K562 (cell line): Measurements from ENCODE around the gene RALGAPB. TPM values are rescaled to one million over a fixed set of nuclear protein-coding genes. Genes with fewer than 3 reads are reported as not detected.

Source experiments
- ATAC-seq: fragments of 200-7000 bp; cut with Tn5 transposase; 3 replicates; pipeline ENCODE4 v1.9.1; 2020; ENCODE audit warnings: moderate library complexity
- BruUV-seq: library from RNA; stranded (reverse); fragments of 400-500 nt; replicated peaks from 2 replicates; lab custom pipeline; 2021; lab: Mats Ljungman, UMichigan
- CTCF ChIA-PET: fragments of 300-600 bp; formaldehyde crosslinking; extraction: SDS; loops from one replicate; lab custom pipeline; 2021; ENCODE audit warnings: low intra/inter-chr PET ratio; lab: Yijun Ruan, JAX
- POLR2A ChIA-PET: fragments of 300-600, 350-650 bp; sonication (Branson Sonifier 250); formaldehyde crosslinking; extraction: SDS; loops from one replicate; lab custom pipeline; 2021; ENCODE audit warnings: antibody characterized with exemption, inconsistent platforms; lab: Yijun Ruan, JAX
- DNase-seq, 4 experiments: peaks; one replicate each; pipeline versions ENCODE4 v3.0.0 to v3.0.0-alpha.2; 2011 to 2018; ENCODE audit warnings: low spot score in 3 of 4, mixed read lengths in 3 of 4; ENCODE audit errors: extremely low read depth in 1 of 4
- FAIRE-seq: peaks from 2 replicates; lab custom pipeline; 2011; peaks lifted over from hg19 to GRCh38; lab: Jason Lieb, UNC
- H2AFZ ChIP-seq: 2 replicates; pipeline ENCODE4 v1.6.0; 2011; ENCODE audit warnings: low read depth, low read length, control low read depth, inconsistent platforms
- H3K27ac ChIP-seq: fragments of 200-600 bp; 3 replicates; pipeline ENCODE4 v1.8.0; 2011; ENCODE audit warnings: low read depth, mild to moderate bottlenecking, control low read depth, inconsistent platforms, low read length, moderate library complexity, mixed read lengths; ENCODE audit errors: extremely low read depth
- H3K27me3 ChIP-seq, 2 experiments: fragments of 300-600 bp in 1 of 2; 2 replicates in 1 of 2; 3 replicates in 1 of 2; pipeline versions ENCODE4 v1.6.0 to v1.8.0; 2011; ENCODE audit warnings: inconsistent platforms in 2 of 2, low read length in 2 of 2, mild to moderate bottlenecking in 1 of 2, mixed read lengths in 1 of 2, moderate library complexity in 1 of 2; ENCODE audit not compliant: control insufficient read depth in 2 of 2, insufficient read depth in 2 of 2
- H3K36me3 ChIP-seq: fragments of 300-600 bp; 3 replicates; pipeline ENCODE4 v1.8.0; 2011; ENCODE audit warnings: mild to moderate bottlenecking, low read length, inconsistent platforms; ENCODE audit not compliant: control insufficient read depth, insufficient read depth
- H3K4me1 ChIP-seq, 2 experiments: fragments of 200-600 bp in 1 of 2; replicated peaks in 1 of 2; 2 replicates in 1 of 2; 3 replicates in 1 of 2; pipeline versions ENCODE4 v1.5.1 to v1.8.0; 2011; ENCODE audit warnings: inconsistent platforms in 2 of 2, low read length in 2 of 2, mild to moderate bottlenecking in 1 of 2, mixed read lengths in 1 of 2, moderate library complexity in 1 of 2; ENCODE audit not compliant: control insufficient read depth in 2 of 2, insufficient read depth in 2 of 2
- H3K4me2 ChIP-seq: 2 replicates; pipeline ENCODE4 v1.6.1; 2011; ENCODE audit warnings: low read length, control low read depth, inconsistent platforms, mixed read lengths; ENCODE audit not compliant: insufficient read depth
- H3K4me3 ChIP-seq: fragments of 200-600 bp; sonication (generic), shearing (Covaris generic); 2 replicates; pipeline ENCODE4 v1.5.1; 2016; ENCODE audit warnings: control low read depth, inconsistent platforms
- H3K79me2 ChIP-seq: fragments of 200-600 bp; 3 replicates; pipeline ENCODE4 v1.8.0; 2011; ENCODE audit warnings: low read length, inconsistent platforms; ENCODE audit not compliant: control insufficient read depth, insufficient read depth
- H3K9ac ChIP-seq, 2 experiments: 2 replicates each; pipeline versions ENCODE4 v1.6.0 to v1.6.1; 2011; ENCODE audit warnings: low read depth in 2 of 2, low read length in 2 of 2, control low read depth in 1 of 2, inconsistent platforms in 1 of 2, mild to moderate bottlenecking in 1 of 2, mixed read lengths in 1 of 2; ENCODE audit not compliant: insufficient read depth in 1 of 2
- H3K9me1 ChIP-seq: one replicate; pipeline ENCODE4 v1.6.0; 2011; ENCODE audit warnings: inconsistent platforms, mild to moderate bottlenecking, low read length, moderate library complexity; ENCODE audit not compliant: control insufficient read depth, insufficient read depth
- H3K9me3 ChIP-seq: replicated peaks from 2 replicates; pipeline ENCODE4 v1.5.1; 2011; ENCODE audit warnings: low read depth, low read length, inconsistent platforms; ENCODE audit not compliant: control insufficient read depth, insufficient read depth
- H4K20me1 ChIP-seq: replicated peaks from 2 replicates; pipeline ENCODE4 v1.6.1; 2011; ENCODE audit warnings: low read length, inconsistent platforms, mixed read lengths; ENCODE audit not compliant: control insufficient read depth, insufficient read depth
- BRCA1 ChIP-seq, 2 experiments: fragments of 450-650 bp in 1 of 2; sonication (generic) in 1 of 2; formaldehyde crosslinking in 1 of 2; IDR thresholded peaks; 2 replicates each; pipeline versions ENCODE4 v1.5.0 to v1.6.1; 2017 to 2020; ENCODE audit warnings: mild to moderate bottlenecking in 1 of 2, missing genetic modification reagents in 1 of 2
- CBX5 ChIP-seq: IDR thresholded peaks from 2 replicates; pipeline ENCODE4 v1.6.1; 2014; ENCODE audit warnings: low read depth, borderline replicate concordance
- CBX8 ChIP-seq: fragments of 200-600 bp; sonication (generic); IDR thresholded peaks from 2 replicates; pipeline ENCODE4 v1.6.1; 2012; ENCODE audit warnings: borderline replicate concordance, mixed run types, low read depth, mild to moderate bottlenecking, moderate library complexity, mixed read lengths, low read length, control low read depth, inconsistent platforms; ENCODE audit not compliant: poor library complexity, severe bottlenecking; ENCODE audit errors: extremely low read depth
- MECOM ChIP-seq: fragments of 250-450 bp; sonication (Bioruptor Pico); IDR thresholded peaks from 2 replicates; pipeline ENCODE4 v1.8.0; 2022; ENCODE audit warnings: inconsistent platforms
- MXD1 ChIP-seq: fragments of 250-450 bp; sonication (Bioruptor Pico); IDR thresholded peaks from 2 replicates; pipeline ENCODE4 v1.8.0; 2021; ENCODE audit warnings: borderline replicate concordance, mild to moderate bottlenecking, moderate library complexity; ENCODE audit not compliant: poor library complexity, severe bottlenecking
- NFIC ChIP-seq: fragments of 450-650 bp; IDR thresholded peaks from 2 replicates; pipeline ENCODE4 v1.6.1; 2017; ENCODE audit warnings: mild to moderate bottlenecking, inconsistent platforms
- RBFOX2 ChIP-seq: fragments of 200-400 bp; formaldehyde crosslinking; IDR thresholded peaks from 2 replicates; pipeline ENCODE4 v1.6.1; 2017; ENCODE audit warnings: low read depth, mild to moderate bottlenecking, low read length, moderate library complexity
- ZC3H4 ChIP-seq: sonication (generic); formaldehyde crosslinking; IDR thresholded peaks from 2 replicates; pipeline ENCODE4 v1.9.0; 2021; ENCODE audit warnings: missing genetic modification reagents, borderline replicate concordance
- ZNF561 ChIP-seq: fragments of 450-650 bp; formaldehyde crosslinking; conservative IDR thresholded peaks from 2 replicates; pipeline ENCODE4 v1.4.0; 2020; ENCODE audit warnings: mild to moderate bottlenecking, moderate library complexity
- WGBS: fragments of 100-300 bp; shearing (Covaris generic); methylation state at CpG from one replicate; pipeline ENCODE4 v1.1.6; 2016; ENCODE audit warnings: low coverage, mixed read lengths; ENCODE audit not compliant: insufficient coverage; ENCODE audit errors: missing lambda C conversion rate; 5-methylcytosine and 5-hydroxymethylcytosine counted together
- in situ Hi-C: fragments of 300-500 bp; cut with MboI; formaldehyde crosslinking; loops from 4 replicates; pipeline ENCODE4 v1.15.0; 2018; ENCODE audit warnings: inconsistent platforms, mixed read lengths
- intact Hi-C: fragments of 100-400 bp; cut with micrococcal nuclease; formaldehyde crosslinking; loops from 2 replicates; pipeline ENCODE4 v1.14.2; 2022
- polyA plus RNA-seq, 8 experiments: library from polyadenylated mRNA; depleted of rRNA in 4 of 8; stranded (reverse) in 5 of 8; unstranded in 3 of 8; fragments of >200 nt; fragmentation: Nextera tagmentation in 2 of 8; fragmentation: Illumina TruSeq in 1 of 8; extraction: Ambion mirVana in 2 of 8; extraction: Trizol in 1 of 8; gene quantifications; 2 replicates each; pipeline versions ENCODE4 v1.2.1 to v1.2.3, GENCODE V29; 2011 to 2014; ENCODE audit warnings: inconsistent platforms in 1 of 8, missing spikeins in 1 of 8
- total RNA-seq, 7 experiments: library from RNA; depleted of rRNA in 6 of 7; stranded (reverse); fragments of >200 nt in 6 of 7; fragmentation: Illumina TruSeq in 2 of 7; extraction: Trizol in 2 of 7; gene quantifications; 2 replicates each; pipeline versions ENCODE4 v1.2.1 to v1.2.3, GENCODE V29; 2011 to 2021; ENCODE audit warnings: low replicate concordance in 1 of 7
- TF ChIP-seq, protein P1 (sequence below): sonication (generic); formaldehyde crosslinking; IDR thresholded peaks from 2 replicates; pipeline ENCODE4 v1.8.0; 2023; ENCODE audit warnings: missing genetic modification reagents, mild to moderate bottlenecking, borderline replicate concordance
- TF ChIP-seq, protein P2 (sequence below): IDR thresholded peaks from 2 replicates; pipeline ENCODE4 v1.6.1; 2014; ENCODE audit warnings: antibody characterized with exemption
- TF ChIP-seq, protein P3 (sequence below): IDR thresholded peaks from 2 replicates; pipeline ENCODE4 v1.6.1; 2012; ENCODE audit warnings: low read depth, low read length, improper control_type of control experiment, borderline replicate concordance

The RALGAPB gene
- total and polyA plus RNA-seq, 9 of the 15 experiments (the other 6 are each of a cell fraction or from before 2014, with no cell fraction given): 4.3 to 25.6 (median 13.6) TPM

- H3K9ac ChIP-seq: no peak overlapping the region
- no peaks in the 10 kb centered on the region for H4K20me1 ChIP-seq
- H3K4me3 ChIP-seq: no peak overlapping the region
- intact Hi-C loops (no loop called here), in situ Hi-C loops (no loop called here)
- H3K9me3 ChIP-seq: no peaks in the 10 kb centered on the region
- H3K4me1 ChIP-seq: peaks cover 0 to 5% of the 10 kb centered on the region in 2 experiments; a peak in 3 of 5 replicates
- peaks cover 27 to 63% of the 10 kb centered on the region in 2 experiments; a peak in 4 of 5 replicates for H3K27me3 ChIP-seq
- ATAC-seq: no peak
- ChIA-PET CTCF (no interaction called here), POLR2A (interaction anchor here (1.0 to 1.5 kb wide), 2 partner anchors 10 to 23 kb away, joined by 4 read pairs; no protein-coding TSS in a partner anchor)
- 2% methylated on average over 4 of the region's 4 CpGs for WGBS
- H2AFZ ChIP-seq: no peak overlapping the region
- BruUV-seq: no TSS peak
- H3K27ac ChIP-seq: no peak overlapping the region
- no peaks in the 10 kb centered on the region for H3K36me3 ChIP-seq
- H3K4me2 ChIP-seq: no peak overlapping the region
- H3K79me2 ChIP-seq: no peaks in the 10 kb centered on the region
- no peak for DNase-seq
- FAIRE-seq: no peak
- H3K9me1 ChIP-seq: no peaks in the 10 kb centered on the region
- no peak for TF ChIP-seq NFIC
- TF ChIP-seq CBX8: no peak
- no peak for TF ChIP-seq CBX5
- TF ChIP-seq ZC3H4 (CRISPR knock-in tag): no peak
- no peak for TF ChIP-seq RBFOX2
- TF ChIP-seq, protein P1, sequence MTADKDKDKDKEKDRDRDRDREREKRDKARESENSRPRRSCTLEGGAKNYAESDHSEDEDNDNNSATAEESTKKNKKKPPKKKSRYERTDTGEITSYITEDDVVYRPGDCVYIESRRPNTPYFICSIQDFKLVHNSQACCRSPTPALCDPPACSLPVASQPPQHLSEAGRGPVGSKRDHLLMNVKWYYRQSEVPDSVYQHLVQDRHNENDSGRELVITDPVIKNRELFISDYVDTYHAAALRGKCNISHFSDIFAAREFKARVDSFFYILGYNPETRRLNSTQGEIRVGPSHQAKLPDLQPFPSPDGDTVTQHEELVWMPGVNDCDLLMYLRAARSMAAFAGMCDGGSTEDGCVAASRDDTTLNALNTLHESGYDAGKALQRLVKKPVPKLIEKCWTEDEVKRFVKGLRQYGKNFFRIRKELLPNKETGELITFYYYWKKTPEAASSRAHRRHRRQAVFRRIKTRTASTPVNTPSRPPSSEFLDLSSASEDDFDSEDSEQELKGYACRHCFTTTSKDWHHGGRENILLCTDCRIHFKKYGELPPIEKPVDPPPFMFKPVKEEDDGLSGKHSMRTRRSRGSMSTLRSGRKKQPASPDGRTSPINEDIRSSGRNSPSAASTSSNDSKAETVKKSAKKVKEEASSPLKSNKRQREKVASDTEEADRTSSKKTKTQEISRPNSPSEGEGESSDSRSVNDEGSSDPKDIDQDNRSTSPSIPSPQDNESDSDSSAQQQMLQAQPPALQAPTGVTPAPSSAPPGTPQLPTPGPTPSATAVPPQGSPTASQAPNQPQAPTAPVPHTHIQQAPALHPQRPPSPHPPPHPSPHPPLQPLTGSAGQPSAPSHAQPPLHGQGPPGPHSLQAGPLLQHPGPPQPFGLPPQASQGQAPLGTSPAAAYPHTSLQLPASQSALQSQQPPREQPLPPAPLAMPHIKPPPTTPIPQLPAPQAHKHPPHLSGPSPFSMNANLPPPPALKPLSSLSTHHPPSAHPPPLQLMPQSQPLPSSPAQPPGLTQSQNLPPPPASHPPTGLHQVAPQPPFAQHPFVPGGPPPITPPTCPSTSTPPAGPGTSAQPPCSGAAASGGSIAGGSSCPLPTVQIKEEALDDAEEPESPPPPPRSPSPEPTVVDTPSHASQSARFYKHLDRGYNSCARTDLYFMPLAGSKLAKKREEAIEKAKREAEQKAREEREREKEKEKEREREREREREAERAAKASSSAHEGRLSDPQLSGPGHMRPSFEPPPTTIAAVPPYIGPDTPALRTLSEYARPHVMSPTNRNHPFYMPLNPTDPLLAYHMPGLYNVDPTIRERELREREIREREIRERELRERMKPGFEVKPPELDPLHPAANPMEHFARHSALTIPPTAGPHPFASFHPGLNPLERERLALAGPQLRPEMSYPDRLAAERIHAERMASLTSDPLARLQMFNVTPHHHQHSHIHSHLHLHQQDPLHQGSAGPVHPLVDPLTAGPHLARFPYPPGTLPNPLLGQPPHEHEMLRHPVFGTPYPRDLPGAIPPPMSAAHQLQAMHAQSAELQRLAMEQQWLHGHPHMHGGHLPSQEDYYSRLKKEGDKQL: no peak
- no peak for TF ChIP-seq MECOM (CRISPR knock-in tag)
- TF ChIP-seq, protein P2, sequence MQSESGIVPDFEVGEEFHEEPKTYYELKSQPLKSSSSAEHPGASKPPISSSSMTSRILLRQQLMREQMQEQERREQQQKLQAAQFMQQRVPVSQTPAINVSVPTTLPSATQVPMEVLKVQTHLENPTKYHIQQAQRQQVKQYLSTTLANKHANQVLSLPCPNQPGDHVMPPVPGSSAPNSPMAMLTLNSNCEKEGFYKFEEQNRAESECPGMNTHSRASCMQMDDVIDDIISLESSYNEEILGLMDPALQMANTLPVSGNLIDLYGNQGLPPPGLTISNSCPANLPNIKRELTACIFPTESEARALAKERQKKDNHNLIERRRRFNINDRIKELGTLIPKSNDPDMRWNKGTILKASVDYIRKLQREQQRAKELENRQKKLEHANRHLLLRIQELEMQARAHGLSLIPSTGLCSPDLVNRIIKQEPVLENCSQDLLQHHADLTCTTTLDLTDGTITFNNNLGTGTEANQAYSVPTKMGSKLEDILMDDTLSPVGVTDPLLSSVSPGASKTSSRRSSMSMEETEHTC: no peak
- TF ChIP-seq, protein P3, sequence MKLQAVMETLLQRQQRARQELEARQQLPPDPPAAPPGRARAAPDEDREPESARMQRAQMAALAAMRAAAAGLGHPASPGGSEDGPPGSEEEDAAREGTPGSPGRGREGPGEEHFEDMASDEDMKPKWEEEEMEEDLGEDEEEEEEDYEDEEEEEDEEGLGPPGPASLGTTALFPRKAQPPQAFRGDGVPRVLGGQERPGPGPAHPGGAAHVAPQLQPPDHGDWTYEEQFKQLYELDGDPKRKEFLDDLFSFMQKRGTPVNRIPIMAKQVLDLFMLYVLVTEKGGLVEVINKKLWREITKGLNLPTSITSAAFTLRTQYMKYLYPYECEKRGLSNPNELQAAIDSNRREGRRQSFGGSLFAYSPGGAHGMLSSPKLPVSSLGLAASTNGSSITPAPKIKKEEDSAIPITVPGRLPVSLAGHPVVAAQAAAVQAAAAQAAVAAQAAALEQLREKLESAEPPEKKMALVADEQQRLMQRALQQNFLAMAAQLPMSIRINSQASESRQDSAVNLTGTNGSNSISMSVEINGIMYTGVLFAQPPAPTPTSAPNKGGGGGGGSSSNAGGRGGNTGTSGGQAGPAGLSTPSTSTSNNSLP: no peak
- TF ChIP-seq ZNF561: no peak
- TF ChIP-seq BRCA1 (IDR thresholded peaks at IDR 0.05): no peak
- TF ChIP-seq BRCA1 (CRISPR knock-in tag; IDR thresholded peaks at IDR 0.05): no peak
- TF ChIP-seq MXD1: no peak
Observed at GRCh38 chr20:38589351-38589750, 116.7 kb downstream of the RALGAPB start.
